NK-92 (cell line): Measurements from ENCODE around the gene CERCAM.
"Not testable (repeated sequence)": the region's sequence is repeated elsewhere in the genome, so short reads cannot be mapped to it uniquely, and the experiment has no call there.

Experiments
- DNase-seq: peaks from one replicate; lab custom pipeline; 2025; ENCODE audit not compliant: unreplicated experiment; lab: John Stamatoyannopoulos, UW

CERCAM gene

GRCh38 chr9:128393145-128393775 is 27.4 kb upstream of the CERCAM start:
- DNase-seq = no peak

DNA sequence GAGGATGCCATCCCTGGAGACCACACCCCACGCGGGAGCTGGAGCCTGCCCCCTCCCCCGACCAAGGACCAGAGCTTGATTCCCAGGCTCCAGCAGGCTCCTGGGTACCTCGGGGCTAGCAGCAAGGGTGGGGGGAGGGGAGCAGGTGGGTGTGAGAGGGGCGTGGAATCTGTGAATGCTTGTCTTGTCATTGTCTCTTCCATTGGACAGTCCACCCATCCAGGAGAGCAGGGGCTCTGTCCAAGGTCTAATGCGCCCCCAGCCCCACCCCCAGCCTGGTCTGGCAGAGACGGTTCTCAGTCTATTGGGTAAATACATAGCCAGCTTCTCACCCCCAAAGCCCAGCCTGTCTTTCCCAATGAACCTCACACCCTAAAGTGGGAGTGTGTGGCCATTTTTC is 26.7 kb upstream of the CERCAM start:
- DNase-seq = no peak

GRCh38 chr9:128394379-128395168 is 26.1 kb upstream of the CERCAM start:
- no peak for DNase-seq

- DNase-seq = no peak
Measured at GRCh38 chr9:128396970-128397613, 23.6 kb upstream of the CERCAM start.

GRCh38 chr9:128397831-128398230 is 22.8 kb upstream of the CERCAM start:
- no peak for DNase-seq

GRCh38 chr9:128399861-128400260 is 20.8 kb upstream of the CERCAM start:
- no peak for DNase-seq

- no peak for DNase-seq
Measured at GRCh38 chr9:128404560-128404959, 16.1 kb upstream of the CERCAM start.

DNA sequence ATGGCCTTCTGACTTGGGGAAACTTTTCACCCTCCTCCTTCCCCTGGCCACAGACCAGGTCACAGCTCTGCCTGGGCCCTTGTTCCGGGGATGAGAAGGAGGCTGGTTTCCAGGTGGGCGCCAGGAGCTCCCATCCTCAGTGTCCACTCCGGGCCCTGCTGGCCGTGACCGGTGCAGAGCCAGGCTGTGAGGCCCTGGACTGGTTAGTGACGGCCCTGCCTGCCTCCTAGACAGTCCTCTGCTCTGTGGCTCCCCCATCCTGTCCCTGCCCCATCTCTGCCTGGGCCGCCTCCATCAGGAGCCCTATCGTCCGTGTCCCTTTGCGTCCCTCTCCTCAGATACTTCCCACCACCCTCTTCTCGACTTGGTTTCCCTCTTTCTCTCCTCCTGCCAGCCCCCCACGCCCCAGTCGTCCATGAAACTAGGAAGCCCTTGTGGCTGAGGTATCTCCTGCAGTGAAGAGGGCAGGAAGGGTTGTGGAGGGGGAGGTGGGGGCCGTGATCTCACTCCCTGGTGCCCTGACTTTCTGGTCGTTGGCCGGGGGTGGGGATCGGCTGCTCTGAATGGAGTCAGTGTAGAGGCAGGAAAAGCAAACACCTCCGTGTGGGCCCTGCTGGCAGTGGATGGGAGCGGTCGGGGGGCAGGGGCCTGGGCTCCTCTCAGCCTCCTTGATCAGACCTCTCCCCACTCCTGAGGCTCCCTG is 15.4 kb upstream of the CERCAM start:
- no peak for DNase-seq

DNA sequence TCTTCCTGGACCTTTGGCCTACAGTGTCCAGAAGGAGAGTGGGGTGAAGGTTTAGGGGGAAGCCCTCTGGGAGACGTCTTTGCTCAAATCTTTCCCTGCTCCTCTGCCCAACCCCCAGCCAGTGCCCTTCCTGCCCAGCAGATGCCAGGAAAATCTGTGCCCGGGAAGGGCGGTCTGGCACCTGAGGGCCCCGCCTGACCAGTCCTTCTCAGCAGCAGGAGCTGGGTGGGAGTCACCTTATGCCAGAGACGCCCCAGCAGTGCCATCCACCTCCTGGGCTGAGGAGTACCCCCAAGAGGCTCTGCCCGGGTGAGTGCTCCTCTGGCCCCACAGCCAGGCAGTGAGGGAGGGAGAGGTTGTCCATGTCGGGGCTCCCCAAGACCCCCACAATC is 14.9 kb upstream of the CERCAM start:
- no peak for DNase-seq

GRCh38 chr9:128406848-128407391 is 13.7 kb upstream of the CERCAM start:
- no peak for DNase-seq

GRCh38 chr9:128408963-128409431 is 11.7 kb upstream of the CERCAM start:
- DNase-seq = no peak

GRCh38 chr9:128409450-128409849 is 11.2 kb upstream of the CERCAM start:
- DNase-seq = no peak

DNA sequence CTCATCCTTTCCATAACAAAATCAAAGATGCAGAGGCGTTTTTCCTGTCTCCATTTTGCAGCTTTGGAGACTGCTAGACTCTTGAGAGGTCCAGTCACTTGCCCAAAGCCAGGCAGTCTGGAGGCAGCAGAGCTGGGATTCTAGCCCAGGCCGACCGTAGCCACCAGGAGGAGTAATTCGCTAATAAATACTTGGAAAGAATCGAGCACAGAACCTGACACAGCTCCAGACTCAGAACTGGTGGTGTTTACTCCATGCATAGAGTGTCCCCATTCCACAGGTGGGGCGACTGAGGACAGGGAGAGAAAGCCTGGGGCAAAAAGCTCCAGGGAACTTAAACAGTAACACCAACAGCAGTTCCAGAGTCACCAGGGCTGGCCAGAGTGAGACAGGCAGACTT is 10.7 kb upstream of the CERCAM start:
- no peak for DNase-seq

DNA sequence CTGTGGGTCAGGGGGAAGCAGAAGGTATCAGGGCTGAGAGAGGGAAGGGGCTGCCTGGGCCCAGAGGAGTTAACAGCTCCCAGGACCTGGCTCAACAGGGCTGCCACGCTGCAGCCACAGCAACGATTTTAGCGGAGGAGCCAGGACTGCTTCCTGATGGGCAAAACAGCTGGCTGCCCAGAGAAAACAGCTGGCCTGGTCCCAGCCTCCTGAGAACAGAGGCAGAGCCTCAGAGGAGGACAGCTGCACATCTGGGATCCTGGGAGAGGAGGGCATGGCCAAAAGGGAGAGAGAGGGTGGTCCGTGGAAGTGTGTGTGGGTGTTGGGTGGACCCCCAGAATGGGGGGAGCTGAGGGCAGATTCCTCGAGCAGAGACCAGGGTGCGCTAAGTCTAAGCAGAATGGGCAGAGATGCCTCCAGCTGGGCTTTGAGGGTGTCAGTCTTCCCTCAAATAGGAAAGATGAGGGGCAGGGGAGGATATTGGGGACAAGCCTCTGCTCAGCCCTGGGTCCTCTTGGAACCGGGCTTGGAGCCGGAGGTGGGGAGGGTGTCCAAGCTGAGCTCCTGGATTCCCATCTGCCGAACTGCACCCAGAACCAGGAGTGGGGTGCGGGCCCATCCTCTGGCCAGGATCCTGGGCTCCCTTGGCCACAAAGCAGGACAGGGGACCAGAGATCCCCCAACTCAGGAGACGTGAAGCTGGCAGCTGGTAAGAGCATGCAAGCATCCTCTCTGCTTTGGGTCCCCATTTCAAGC is 9.1 kb upstream of the CERCAM start:
- no peak for DNase-seq

- DNase-seq = no peak
Measured at GRCh38 chr9:128412120-128412790, 8.4 kb upstream of the CERCAM start.

DNA sequence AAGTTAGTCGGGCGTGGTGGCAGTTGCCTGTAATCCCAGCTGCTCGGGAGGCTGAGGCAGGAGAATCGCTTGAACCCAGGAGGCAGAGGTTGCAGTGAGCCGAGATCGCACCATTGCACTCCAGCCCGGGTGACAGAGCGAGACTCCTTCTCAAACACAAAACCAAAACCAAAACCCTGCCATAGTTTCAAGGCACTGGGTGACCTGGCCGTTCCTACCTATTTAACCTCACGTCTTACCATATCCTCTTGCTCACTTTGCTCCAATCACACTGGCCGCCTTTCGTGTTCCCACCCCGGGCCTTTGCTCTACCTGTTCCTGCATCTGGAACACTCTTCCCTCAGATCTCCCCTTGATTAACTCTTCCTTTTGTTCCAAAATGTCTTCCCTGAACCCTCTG is 6.9 kb upstream of the CERCAM start:
- not testable (repeated sequence) for DNase-seq

DNA sequence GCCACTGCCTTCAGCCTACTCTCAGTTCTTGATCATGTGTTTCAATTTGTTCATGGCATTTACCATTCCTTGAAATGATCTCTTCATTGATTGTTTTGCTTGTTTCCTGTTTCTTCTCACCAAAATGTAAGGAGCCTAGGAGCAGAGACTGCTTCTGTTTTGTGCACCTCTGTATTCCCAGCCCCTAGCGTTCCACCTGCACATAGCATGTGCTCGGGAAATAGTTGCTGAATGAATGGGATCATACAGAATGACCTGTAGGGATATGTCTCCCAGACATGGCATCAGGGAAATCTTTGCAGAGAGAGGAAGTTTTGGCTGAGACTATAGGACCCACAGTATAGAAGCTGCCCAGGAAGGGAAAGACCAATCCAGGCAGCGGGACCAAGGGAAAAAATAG is 6.2 kb upstream of the CERCAM start:
- no peak for DNase-seq

DNA sequence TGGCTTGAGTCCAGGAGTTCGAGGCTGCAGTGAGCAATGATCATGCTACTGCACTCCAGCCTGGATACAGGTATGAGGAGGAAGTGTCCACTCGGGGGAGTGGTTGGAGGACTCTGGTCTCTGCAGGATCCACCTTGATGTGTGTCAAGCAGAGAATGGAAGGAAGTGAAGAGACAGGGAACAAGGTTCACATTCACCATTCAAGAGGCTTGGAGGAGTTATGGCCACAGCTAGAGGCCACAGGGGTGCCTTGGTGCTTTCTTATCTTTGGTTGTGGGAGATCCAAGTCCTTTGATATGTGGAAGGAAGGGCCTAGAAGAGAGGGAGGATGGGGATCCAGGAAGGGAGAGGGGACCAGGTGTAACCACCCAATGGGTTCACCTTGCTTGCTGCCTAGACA is 5.4 kb upstream of the CERCAM start:
- DNase-seq = no peak

DNA sequence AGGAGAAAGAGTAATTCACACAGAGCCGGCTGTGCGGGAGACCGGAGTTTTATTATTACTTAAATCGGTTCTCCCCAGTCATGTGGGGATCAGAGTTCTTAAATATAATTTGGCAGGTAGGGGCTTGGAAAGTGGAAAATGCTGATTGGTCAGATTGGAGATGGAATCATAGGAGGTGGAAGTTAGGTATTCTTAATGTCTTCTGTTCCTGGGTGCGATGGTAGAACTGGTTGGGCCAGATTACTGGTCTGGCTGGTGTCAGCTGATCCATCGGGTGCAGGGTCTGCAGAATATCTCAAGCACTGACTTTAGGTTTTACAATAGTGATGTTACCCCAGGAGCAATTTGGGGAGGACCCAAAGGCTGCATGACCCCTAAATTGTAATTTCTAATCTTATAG is 4.6 kb upstream of the CERCAM start:
- no peak for DNase-seq

- DNase-seq = no peak
Measured at GRCh38 chr9:128416432-128417019, 4.1 kb upstream of the CERCAM start.
